Spinal cord (tissue), 10 donors: Measurements from ENCODE around the gene SLC16A4. TPM values are rescaled to one million over a fixed set of nuclear protein-coding genes. Genes with fewer than 3 reads are reported as not detected.

Experiments used
- DNase-seq, 6 donors: peaks; one replicate each; pipeline versions ENCODE4 v3.0.0 to v3.0.0-alpha.2; 2013 to 2015; ENCODE audit warnings: low spot score in 6 of 6, low read depth in 4 of 6
- H3K27ac ChIP-seq: one replicate; pipeline ENCODE4 v1.5.1; 2013; ENCODE audit warnings: low read depth, low read length, control low read depth
- H3K27me3 ChIP-seq: one replicate; pipeline ENCODE4 v1.6.1; 2013; ENCODE audit warnings: low read length; ENCODE audit not compliant: control insufficient read depth, insufficient read depth
- H3K36me3 ChIP-seq: one replicate; pipeline ENCODE4 v1.6.1; 2013; ENCODE audit warnings: low read length; ENCODE audit not compliant: control insufficient read depth, insufficient read depth
- H3K4me1 ChIP-seq: one replicate; pipeline ENCODE4 v1.6.1; 2013; ENCODE audit warnings: low read length; ENCODE audit not compliant: control insufficient read depth, insufficient read depth
- H3K4me3 ChIP-seq: one replicate; pipeline ENCODE4 v1.5.1; 2013; ENCODE audit warnings: low read depth, low read length, control low read depth
- H3K9me3 ChIP-seq: one replicate; pipeline ENCODE4 v1.6.1; 2013; ENCODE audit warnings: low read length; ENCODE audit not compliant: control insufficient read depth, insufficient read depth
- WGBS: methylation state at CpG from one replicate; pipeline ENCODE4 v1.1.5; 2013; ENCODE audit warnings: missing lambda C conversion rate; ENCODE audit not compliant: insufficient coverage; 5-methylcytosine and 5-hydroxymethylcytosine counted together
- polyA plus RNA-seq, 2 donors: library from polyadenylated mRNA; unstranded; fragments of 120-200 nt; gene quantifications; one replicate each; pipeline ENCODE4 v1.2.1, GENCODE V29; 2013; ENCODE audit not compliant: insufficient read length in 2 of 2
- total RNA-seq, 2 donors: library from RNA; depleted of rRNA in 1 of 2; stranded (reverse); fragments of 120-200 nt in 1 of 2; fragments of >200 nt in 1 of 2; gene quantifications; one replicate each; pipeline versions ENCODE4 v1.2.3 to v1.2.4, GENCODE V29; 2013 to 2014
- donor health status: healthy.

The SLC16A4 gene
- total and polyA plus RNA-seq, 4 donors = 7.7 to 27.5 (median 16.8) TPM

- H3K4me3 ChIP-seq = no peak overlapping the region
- H3K27me3 ChIP-seq = no peaks in the 10 kb centered on the region
- no peaks in the 10 kb centered on the region for H3K9me3 ChIP-seq
- DNase-seq = no peak
- H3K27ac ChIP-seq = no peak overlapping the region
- WGBS = 78% methylated on average over 1 of the region's 3 CpGs
- H3K36me3 ChIP-seq = peaks cover 12% of the 10 kb centered on the region
- H3K4me1 ChIP-seq = no peaks in the 10 kb centered on the region
These were observed 3.6 kb upstream of the SLC16A4 start for GRCh38 chr1:110394493-110394820.

DNA sequence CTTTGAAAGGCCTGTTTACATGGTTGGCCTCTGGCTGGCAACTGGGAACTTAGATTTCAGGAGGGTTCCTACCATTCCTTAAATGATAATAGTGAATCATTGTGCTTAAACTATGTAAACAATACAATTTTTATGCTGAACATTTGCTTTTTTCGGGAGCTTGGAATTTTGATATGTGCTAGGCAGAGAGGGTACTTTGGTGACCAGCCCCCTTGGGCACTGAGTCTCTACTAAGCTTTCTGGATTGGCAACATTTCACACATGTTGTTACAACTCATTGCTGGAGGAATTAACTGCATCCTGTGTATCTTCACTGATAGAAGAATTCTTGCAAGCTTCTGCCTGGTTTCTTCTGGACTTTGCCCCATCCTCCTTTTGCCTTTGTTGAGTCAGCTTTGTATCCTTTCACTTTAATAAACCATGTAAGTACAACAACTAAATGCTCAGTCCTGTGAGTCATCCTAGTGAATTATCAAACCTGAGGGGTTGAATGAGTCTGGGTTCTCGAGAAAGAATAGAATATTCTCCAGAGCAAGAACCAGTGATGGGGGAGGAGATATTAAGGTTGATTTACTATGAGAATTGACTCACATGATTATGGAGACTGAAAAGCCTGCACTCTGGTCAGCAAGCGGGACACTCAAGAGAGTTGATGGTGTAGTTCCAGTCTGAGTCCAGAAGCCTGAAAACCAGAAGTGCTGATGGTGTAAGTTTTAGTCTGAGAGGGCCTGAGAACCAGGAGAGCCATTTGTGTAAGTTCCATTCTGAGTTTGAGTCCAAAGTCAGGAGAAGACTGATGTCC lies 3.1 kb upstream of the SLC16A4 start:
- Histone ChIP-seq H3K4me3 (no peak overlapping the region), H3K4me1 (no peaks in the 10 kb centered on the region), H3K36me3 (peaks cover 11% of the 10 kb centered on the region), H3K27ac (no peak overlapping the region), H3K9me3 (no peaks in the 10 kb centered on the region), H3K27me3 (no peaks in the 10 kb centered on the region)
- WGBS = 76% methylated on average over 2 of the region's 3 CpGs
- DNase-seq = no peak

DNA sequence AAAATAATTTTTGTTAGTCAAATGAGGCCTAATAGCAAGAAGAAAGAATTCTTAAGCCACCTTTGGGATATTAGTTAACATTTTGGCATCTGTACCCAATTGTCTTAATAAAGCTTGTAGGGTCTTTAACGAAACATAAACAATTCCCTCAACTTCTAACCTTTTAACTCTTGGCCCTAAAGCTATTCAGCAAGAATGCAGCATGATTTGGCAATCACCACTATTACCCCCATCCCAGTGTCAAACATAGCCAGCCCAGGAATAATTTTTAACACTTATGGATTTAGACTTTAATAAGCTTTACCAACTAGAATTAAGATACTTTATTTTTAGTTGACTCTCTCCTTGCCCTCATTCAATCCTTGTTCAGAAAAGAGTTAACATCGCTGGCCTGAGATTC lies 2.5 kb upstream of the SLC16A4 start:
- H3K27ac ChIP-seq = no peak overlapping the region
- DNase-seq = no peak
- no peaks in the 10 kb centered on the region for H3K27me3 ChIP-seq
- H3K4me1 ChIP-seq = no peaks in the 10 kb centered on the region
- peaks cover 8% of the 10 kb centered on the region for H3K36me3 ChIP-seq
- no peaks in the 10 kb centered on the region for H3K9me3 ChIP-seq
- no peak overlapping the region for H3K4me3 ChIP-seq
- WGBS = 100% methylated on average over 1 of the region's 2 CpGs

- H3K4me1 ChIP-seq = no peaks in the 10 kb centered on the region
- no peaks in the 10 kb centered on the region for H3K27me3 ChIP-seq
- H3K9me3 ChIP-seq = no peaks in the 10 kb centered on the region
- no CpG with 5 or more reads among the region's 6 CpGs for WGBS
- peak overlapping the region; percentile 19 for H3K4me3 ChIP-seq
- peak in 2 of 6 donors; percentile 9 to 52 for DNase-seq
- H3K27ac ChIP-seq = peak overlapping the region; percentile 83
- no peaks in the 10 kb centered on the region for H3K36me3 ChIP-seq
These were observed 730 bp downstream of the SLC16A4 start for GRCh38 chr1:110390096-110390495.

GRCh38 chr1:110387048-110387754 lies 3.6 kb downstream of the SLC16A4 start:
- no peaks in the 10 kb centered on the region for H3K36me3 ChIP-seq
- WGBS = no CpG with 5 or more reads among the region's 1 CpG
- no peak for DNase-seq
- H3K4me1 ChIP-seq = no peaks in the 10 kb centered on the region
- H3K27ac ChIP-seq = no peak overlapping the region
- no peaks in the 10 kb centered on the region for H3K9me3 ChIP-seq
- no peaks in the 10 kb centered on the region for H3K27me3 ChIP-seq
- no peak overlapping the region for H3K4me3 ChIP-seq

GRCh38 chr1:110385369-110385768 lies 5.5 kb downstream of the SLC16A4 start:
- DNase-seq = no peak
- H3K27ac ChIP-seq = no peak overlapping the region
- no peaks in the 10 kb centered on the region for H3K36me3 ChIP-seq
- WGBS = no CpG with 5 or more reads among the region's 1 CpG
- H3K4me3 ChIP-seq = no peak overlapping the region
- no peaks in the 10 kb centered on the region for H3K9me3 ChIP-seq
- H3K4me1 ChIP-seq = no peaks in the 10 kb centered on the region
- no peaks in the 10 kb centered on the region for H3K27me3 ChIP-seq

- WGBS = 94% methylated on average over 11 of the region's 19 CpGs
These were observed 6.1 kb downstream of the SLC16A4 start for GRCh38 chr1:110384581-110385321.

DNA sequence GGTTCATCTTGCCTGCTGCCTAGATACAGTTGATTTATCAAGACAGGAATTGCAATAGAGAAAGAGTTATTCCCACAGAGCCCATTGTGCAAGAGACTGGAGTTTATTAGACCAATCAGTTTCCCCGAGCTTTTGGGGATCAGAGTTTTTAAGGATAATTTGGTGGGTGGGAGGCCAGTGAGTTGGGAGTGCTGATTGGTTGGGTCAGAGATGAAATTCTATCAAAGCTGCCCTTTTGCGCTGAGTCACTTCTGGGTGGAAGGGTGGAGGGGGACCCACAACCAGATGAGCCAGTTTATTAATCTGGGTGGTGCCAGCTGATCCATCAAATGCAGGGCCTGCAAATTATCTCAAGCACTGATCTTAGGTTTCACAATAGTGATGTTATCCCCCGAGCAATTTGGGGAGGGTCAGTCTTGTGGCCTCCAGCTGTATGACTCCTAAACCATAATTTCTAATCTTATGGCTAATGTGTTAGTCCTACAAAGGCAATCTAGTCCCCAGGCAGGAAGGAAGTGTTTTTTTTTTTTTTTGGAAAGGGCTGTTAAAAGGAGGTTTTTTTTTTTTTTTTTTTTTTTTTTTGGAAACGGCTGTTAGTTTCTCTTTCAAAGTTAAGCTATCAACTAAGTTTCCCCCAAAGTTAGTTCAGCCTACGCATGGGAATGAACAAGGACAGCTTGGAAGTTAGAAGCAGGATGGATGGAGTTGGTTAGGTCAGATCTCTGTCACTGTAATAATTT lies 7.4 kb downstream of the SLC16A4 start:
- 53% methylated on average over 2 of the region's 5 CpGs for WGBS
- Histone ChIP-seq H3K9me3 (no peaks in the 10 kb centered on the region), H3K36me3 (no peaks in the 10 kb centered on the region), H3K4me1 (no peaks in the 10 kb centered on the region), H3K27ac (no peak overlapping the region), H3K4me3 (no peak overlapping the region), H3K27me3 (no peaks in the 10 kb centered on the region)
- peak in 1 of 6 donors; percentile 63 for DNase-seq

More at GRCh38 chr1:110384581-110385321, 6.1 kb downstream of the SLC16A4 start:
- Histone ChIP-seq H3K36me3 (no peaks in the 10 kb centered on the region), H3K27ac (no peak overlapping the region), H3K4me1 (no peaks in the 10 kb centered on the region), H3K27me3 (no peaks in the 10 kb centered on the region), H3K4me3 (no peak overlapping the region), H3K9me3 (no peaks in the 10 kb centered on the region)
- no peak for DNase-seq

- WGBS = 100% methylated on average over 4 of the region's 10 CpGs
- no peak overlapping the region for H3K4me3 ChIP-seq
- H3K4me1 ChIP-seq = no peaks in the 10 kb centered on the region
- no peak for DNase-seq
- H3K27me3 ChIP-seq = no peaks in the 10 kb centered on the region
- no peaks in the 10 kb centered on the region for H3K36me3 ChIP-seq
- no peaks in the 10 kb centered on the region for H3K9me3 ChIP-seq
- no peak overlapping the region for H3K27ac ChIP-seq
These were observed 10.0 kb downstream of the SLC16A4 start for GRCh38 chr1:110380672-110381283.
